Chondrocyte (in vitro differentiated cells): Measurements from ENCODE around the gene DAPK1. TPM values are rescaled to one million over a fixed set of nuclear protein-coding genes. Genes with fewer than 3 reads are reported as not detected.

Experiments used
- DNase-seq: peaks from one replicate; pipeline ENCODE4 v3.0.0; 2021; ENCODE audit warnings: mixed read lengths, low spot score
- H3K27ac Mint-ChIP-seq: one replicate; pipeline ENCODE4 v1.8.0; 2021; ENCODE audit warnings: mild to moderate bottlenecking, moderate library complexity, mixed read lengths; ENCODE audit not compliant: unreplicated experiment
- H3K27me3 Mint-ChIP-seq: 2 replicates; pipeline ENCODE4 v1.8.0; 2021; ENCODE audit warnings: low read depth, mixed read lengths
- H3K36me3 Mint-ChIP-seq: 2 replicates; pipeline ENCODE4 v1.8.0; 2021; ENCODE audit warnings: low read depth, mixed read lengths
- H3K4me1 Mint-ChIP-seq: 2 replicates; pipeline ENCODE4 v1.8.0; 2021; ENCODE audit warnings: low read depth, mild to moderate bottlenecking, mixed read lengths
- H3K4me3 Mint-ChIP-seq: one replicate; pipeline ENCODE4 v1.8.0; 2021; ENCODE audit warnings: mild to moderate bottlenecking, moderate library complexity, mixed read lengths; ENCODE audit not compliant: unreplicated experiment
- H3K9me3 Mint-ChIP-seq: 2 replicates; pipeline ENCODE4 v1.8.0; 2021; ENCODE audit warnings: low read depth, mixed read lengths
- total RNA-seq: library from RNA; stranded (reverse); gene quantifications from 3 replicates; pipeline ENCODE4 v1.2.1, GENCODE V29; 2021
- TF ChIP-seq, protein P1 (sequence below): fragments of 200-600 bp; sonication (generic); IDR thresholded peaks from 2 replicates; pipeline ENCODE4 v1.5.0; 2021; ENCODE audit warnings: antibody characterized with exemption, mild to moderate bottlenecking, moderate library complexity

Gene DAPK1
- total RNA-seq, 1 donor from 2014 or later = 87.9 TPM

DNA sequence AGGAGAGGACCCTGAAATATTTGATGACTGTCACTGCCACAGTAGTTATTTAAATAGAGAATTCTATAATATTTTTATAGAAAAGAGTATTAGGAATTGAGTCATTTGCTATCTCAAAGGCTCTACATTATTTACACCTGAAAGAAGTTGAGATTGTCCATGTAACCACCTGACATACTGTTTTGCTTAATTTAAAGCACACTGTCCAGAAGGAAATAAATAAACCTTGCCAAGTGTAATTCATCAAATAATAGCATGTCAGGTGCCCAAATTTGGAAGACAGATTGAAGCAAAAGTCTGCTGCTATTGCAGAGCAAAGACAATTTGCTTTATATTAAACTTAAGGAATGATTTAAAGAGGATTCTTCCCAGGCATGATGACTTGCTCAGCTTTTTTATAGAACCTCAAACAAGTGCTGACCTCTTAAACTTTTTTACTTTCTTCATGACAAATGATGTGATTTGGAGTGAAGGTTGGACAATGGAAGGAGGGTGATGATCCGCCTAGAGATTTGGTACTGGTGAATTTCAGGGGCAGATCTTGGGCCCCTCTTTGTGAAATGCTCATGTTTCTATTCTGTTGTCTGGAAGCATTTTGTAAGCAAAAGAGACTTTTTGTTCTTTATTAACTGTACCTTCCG, 65.0 kb downstream of the DAPK1 start:
- Mint-ChIP-seq H3K9me3 (no peaks in the 10 kb centered on the region), H3K4me3 (no peak overlapping the region), H3K36me3 (peaks cover 5% of the 10 kb centered on the region), H3K4me1 (peaks cover 41% of the 10 kb centered on the region), H3K27me3 (no peaks in the 10 kb centered on the region), H3K27ac (no peak overlapping the region)
- TF ChIP-seq, protein P1, sequence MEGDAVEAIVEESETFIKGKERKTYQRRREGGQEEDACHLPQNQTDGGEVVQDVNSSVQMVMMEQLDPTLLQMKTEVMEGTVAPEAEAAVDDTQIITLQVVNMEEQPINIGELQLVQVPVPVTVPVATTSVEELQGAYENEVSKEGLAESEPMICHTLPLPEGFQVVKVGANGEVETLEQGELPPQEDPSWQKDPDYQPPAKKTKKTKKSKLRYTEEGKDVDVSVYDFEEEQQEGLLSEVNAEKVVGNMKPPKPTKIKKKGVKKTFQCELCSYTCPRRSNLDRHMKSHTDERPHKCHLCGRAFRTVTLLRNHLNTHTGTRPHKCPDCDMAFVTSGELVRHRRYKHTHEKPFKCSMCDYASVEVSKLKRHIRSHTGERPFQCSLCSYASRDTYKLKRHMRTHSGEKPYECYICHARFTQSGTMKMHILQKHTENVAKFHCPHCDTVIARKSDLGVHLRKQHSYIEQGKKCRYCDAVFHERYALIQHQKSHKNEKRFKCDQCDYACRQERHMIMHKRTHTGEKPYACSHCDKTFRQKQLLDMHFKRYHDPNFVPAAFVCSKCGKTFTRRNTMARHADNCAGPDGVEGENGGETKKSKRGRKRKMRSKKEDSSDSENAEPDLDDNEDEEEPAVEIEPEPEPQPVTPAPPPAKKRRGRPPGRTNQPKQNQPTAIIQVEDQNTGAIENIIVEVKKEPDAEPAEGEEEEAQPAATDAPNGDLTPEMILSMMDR = no peak
- DNase-seq = no peak

DNA sequence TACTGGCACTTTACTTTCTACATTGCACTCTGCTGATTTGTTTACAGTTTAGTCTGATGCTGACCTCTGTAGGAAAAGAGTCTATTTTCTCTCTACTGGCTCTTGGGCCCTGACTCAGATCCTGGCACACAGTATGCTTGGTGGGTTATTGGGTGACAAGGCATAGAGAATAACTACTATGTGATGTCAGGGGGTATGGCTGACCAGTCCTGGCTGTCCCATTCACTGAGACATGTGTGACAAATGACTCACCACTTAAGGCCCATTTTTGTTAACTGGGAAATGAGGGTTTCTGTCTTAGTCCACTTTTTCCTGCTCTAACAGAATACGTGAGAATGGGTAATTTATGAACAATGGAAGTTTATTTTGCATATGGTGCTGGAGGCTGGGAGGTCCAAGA, 66.4 kb downstream of the DAPK1 start:
- Mint-ChIP-seq H3K9me3 (no peaks in the 10 kb centered on the region), H3K36me3 (peaks cover 5% of the 10 kb centered on the region), H3K27ac (peak overlapping the region; percentile 30), H3K27me3 (no peaks in the 10 kb centered on the region), H3K4me3 (no peak overlapping the region), H3K4me1 (peaks cover 38% of the 10 kb centered on the region)
- TF ChIP-seq, protein P1 = no peak
- no peak for DNase-seq

DNA sequence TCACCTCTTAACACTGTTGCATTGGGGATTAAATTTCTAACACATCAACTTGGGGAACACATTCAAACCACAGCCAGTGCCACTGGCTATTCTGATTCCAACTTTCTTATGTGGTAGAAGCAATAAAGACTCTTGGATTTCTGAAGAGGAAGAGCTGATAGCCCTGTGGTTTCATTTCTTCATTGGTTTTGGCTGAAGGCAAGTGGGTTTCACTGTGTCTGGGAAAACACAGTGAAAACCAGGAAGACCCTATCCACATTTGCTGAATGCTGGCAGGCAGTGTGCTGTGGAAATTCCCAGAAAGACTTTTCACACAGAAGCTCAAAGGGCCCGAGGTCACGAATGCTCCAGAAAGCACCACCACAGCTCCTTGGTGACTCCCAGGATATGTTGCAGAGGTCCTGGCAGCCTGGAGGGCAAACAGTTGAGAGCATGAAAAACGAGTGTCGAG, 67.1 kb downstream of the DAPK1 start:
- TF ChIP-seq, protein P1 = no peak
- no peaks in the 10 kb centered on the region for H3K9me3 Mint-ChIP-seq
- H3K27me3 Mint-ChIP-seq = no peaks in the 10 kb centered on the region
- no peak overlapping the region for H3K4me3 Mint-ChIP-seq
- no peak for DNase-seq
- H3K27ac Mint-ChIP-seq = peak overlapping the region; percentile 9
- peaks cover 44% of the 10 kb centered on the region for H3K4me1 Mint-ChIP-seq
- peaks cover 5% of the 10 kb centered on the region for H3K36me3 Mint-ChIP-seq

DNA sequence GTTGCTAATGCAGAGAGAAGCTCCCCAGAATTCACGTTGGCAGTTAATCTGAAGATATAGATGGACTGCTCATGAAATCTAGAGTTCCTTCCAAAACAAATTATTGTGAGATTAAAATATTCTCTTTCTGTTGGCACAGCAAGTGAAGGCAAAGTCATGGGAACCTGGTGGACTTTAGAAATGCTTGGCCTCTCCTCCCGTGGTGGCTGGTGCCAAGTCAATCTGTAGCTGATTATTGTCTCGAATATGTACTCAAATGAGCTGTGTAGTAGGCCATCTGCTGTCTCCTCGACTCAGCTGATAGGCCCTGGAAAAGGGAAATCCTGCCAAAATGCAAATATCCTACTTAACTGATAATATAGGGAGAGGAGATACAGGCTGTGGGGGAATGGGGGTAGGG, 69.3 kb downstream of the DAPK1 start:
- Mint-ChIP-seq H3K27me3 (no peaks in the 10 kb centered on the region), H3K4me3 (no peak overlapping the region), H3K36me3 (peaks cover 3% of the 10 kb centered on the region), H3K4me1 (peaks cover 61% of the 10 kb centered on the region), H3K27ac (no peak overlapping the region), H3K9me3 (no peaks in the 10 kb centered on the region)
- TF ChIP-seq, protein P1 = no peak
- DNase-seq = no peak

DNA sequence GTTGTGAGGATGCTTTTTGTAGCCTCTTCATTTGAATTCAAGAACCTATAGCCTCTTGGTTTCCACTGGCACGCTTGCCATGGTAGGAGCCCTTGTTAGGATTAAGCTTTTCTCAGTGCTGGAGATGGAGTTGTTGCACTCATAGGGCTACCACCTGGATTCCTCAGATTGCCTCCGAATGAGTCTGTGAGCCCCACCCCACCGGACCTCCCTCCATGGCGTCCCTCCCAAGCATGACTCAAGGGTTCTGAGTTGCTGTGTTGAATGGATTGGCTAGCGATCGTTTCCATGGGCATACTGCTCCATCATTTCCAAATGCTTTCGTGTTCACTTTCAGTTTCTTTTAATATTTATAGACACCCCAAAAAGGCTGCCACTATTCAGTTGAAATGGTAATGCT, 69.9 kb downstream of the DAPK1 start:
- no peak overlapping the region for H3K27ac Mint-ChIP-seq
- no peaks in the 10 kb centered on the region for H3K27me3 Mint-ChIP-seq
- TF ChIP-seq, protein P1 = no peak
- no peak overlapping the region for H3K4me3 Mint-ChIP-seq
- H3K9me3 Mint-ChIP-seq = no peaks in the 10 kb centered on the region
- no peak for DNase-seq
- H3K4me1 Mint-ChIP-seq = peaks cover 67% of the 10 kb centered on the region
- peaks cover 3% of the 10 kb centered on the region for H3K36me3 Mint-ChIP-seq
